Mesodermal cell (in vitro differentiated cells): ENCODE measurements around the gene SF3B5. TPM values are rescaled to one million over a fixed set of nuclear protein-coding genes. Genes with fewer than 3 reads are reported as not detected.

Experiments used
- H3K27ac ChIP-seq: 2 replicates; pipeline ENCODE4 v1.7.0; 2013; ENCODE audit warnings: mild to moderate bottlenecking, low read depth, low read length, moderate library complexity; ENCODE audit not compliant: severe bottlenecking
- H3K36me3 ChIP-seq: 2 replicates; pipeline ENCODE4 v1.7.1; 2013; ENCODE audit warnings: mild to moderate bottlenecking, low read length, moderate library complexity; ENCODE audit not compliant: control insufficient read depth, insufficient read depth
- H3K4me1 ChIP-seq: one replicate; pipeline ENCODE4 v1.7.1; 2013; ENCODE audit warnings: mild to moderate bottlenecking, low read length; ENCODE audit not compliant: insufficient read depth, control insufficient read depth, poor library complexity, severe bottlenecking
- H3K4me3 ChIP-seq: 2 replicates; pipeline ENCODE4 v1.7.0; 2013; ENCODE audit warnings: low read length, control low read depth, mild to moderate bottlenecking; ENCODE audit not compliant: insufficient read depth, poor library complexity, severe bottlenecking; ENCODE audit errors: extremely low read depth
- H3K9me3 ChIP-seq: 2 replicates; pipeline ENCODE4 v1.7.1; 2013; ENCODE audit warnings: mild to moderate bottlenecking, low read length, moderate library complexity; ENCODE audit not compliant: control insufficient read depth
- WGBS, 2 experiments: methylation state at CpG; one replicate each; pipeline ENCODE4 v1.1.5; 2013; ENCODE audit warnings: missing lambda C conversion rate in 2 of 2; ENCODE audit not compliant: insufficient coverage in 2 of 2; 5-methylcytosine and 5-hydroxymethylcytosine counted together
- polyA plus RNA-seq, 2 experiments: library from polyadenylated mRNA; stranded (reverse); fragments of 50-300 nt; gene quantifications; one replicate each; pipeline ENCODE4 v1.2.3, GENCODE V29; 2013

Gene SF3B5
- 200 TPM for polyA plus RNA-seq (2013, experiment 1 of 2)
- polyA plus RNA-seq (2013, experiment 2 of 2) = 175 TPM

- Histone ChIP-seq H3K4me3 (peak within 1 kb of the TSS; percentile 73), H3K27ac (peak within 1 kb of the TSS; percentile 84), H3K4me1 (peaks cover 7% of the 10 kb centered on the region), H3K36me3 (peaks cover 10% of the 10 kb centered on the region), H3K9me3 (no peaks in the 10 kb centered on the region)
- 0 to 1% methylated on average over 47 to 60 of the region's 60 CpGs for WGBS, 2 experiments
Measured at GRCh38 chr6:144095134-144096002, at the start of gene SF3B5. SF3B5 (minus strand) TSS chr6:144095573; CDS start chr6:144095497, 76 bp downstream.

GRCh38 chr6:144144996-144145395 is 49.6 kb upstream of the SF3B5 start:
- H3K4me1 ChIP-seq = no peaks in the 10 kb centered on the region
- H3K36me3 ChIP-seq = no peaks in the 10 kb centered on the region
- no peaks in the 10 kb centered on the region for H3K9me3 ChIP-seq
- no peak overlapping the region for H3K4me3 ChIP-seq
- H3K27ac ChIP-seq = no peak overlapping the region
- WGBS, 2 experiments = no CpG with 5 or more reads among the region's 1 CpG

- no peaks in the 10 kb centered on the region for H3K4me1 ChIP-seq
- no peaks in the 10 kb centered on the region for H3K9me3 ChIP-seq
- H3K27ac ChIP-seq = no peak overlapping the region
- H3K4me3 ChIP-seq = no peak overlapping the region
- no peaks in the 10 kb centered on the region for H3K36me3 ChIP-seq
Measured at GRCh38 chr6:144143878-144144277, 48.5 kb upstream of the SF3B5 start.

- Histone ChIP-seq H3K4me1 (no peaks in the 10 kb centered on the region), H3K27ac (no peak overlapping the region), H3K4me3 (no peak overlapping the region), H3K9me3 (no peaks in the 10 kb centered on the region), H3K36me3 (no peaks in the 10 kb centered on the region)
- 80% methylated on average over 1 of the region's 1 CpG; no CpG with 5 or more reads in 1 of the 2 experiments for WGBS, 2 experiments
Measured at GRCh38 chr6:144143106-144143505, 47.7 kb upstream of the SF3B5 start.

GRCh38 chr6:144141470-144141869 is 46.1 kb upstream of the SF3B5 start:
- WGBS, 2 experiments = 60% methylated on average over 1 of the region's 2 CpGs; no CpG with 5 or more reads in 1 of the 2 experiments
- H3K4me3 ChIP-seq = no peak overlapping the region
- H3K4me1 ChIP-seq = no peaks in the 10 kb centered on the region
- H3K9me3 ChIP-seq = no peaks in the 10 kb centered on the region
- H3K27ac ChIP-seq = no peak overlapping the region
- no peaks in the 10 kb centered on the region for H3K36me3 ChIP-seq

GRCh38 chr6:144140867-144141266 is 45.5 kb upstream of the SF3B5 start:
- H3K27ac ChIP-seq = no peak overlapping the region
- H3K36me3 ChIP-seq = no peaks in the 10 kb centered on the region
- no peaks in the 10 kb centered on the region for H3K9me3 ChIP-seq
- no peaks in the 10 kb centered on the region for H3K4me1 ChIP-seq
- 83 to 89% methylated on average over 2 of the region's 2 CpGs for WGBS, 2 experiments
- no peak overlapping the region for H3K4me3 ChIP-seq

- no CpG with 5 or more reads among the region's 3 CpGs for WGBS, 2 experiments
- Histone ChIP-seq H3K27ac (no peak overlapping the region), H3K4me3 (no peak overlapping the region), H3K9me3 (no peaks in the 10 kb centered on the region), H3K4me1 (no peaks in the 10 kb centered on the region), H3K36me3 (no peaks in the 10 kb centered on the region)
Measured at GRCh38 chr6:144139817-144140216, 44.4 kb upstream of the SF3B5 start.

- H3K27ac ChIP-seq = no peak overlapping the region
- no peaks in the 10 kb centered on the region for H3K36me3 ChIP-seq
- no peak overlapping the region for H3K4me3 ChIP-seq
- H3K4me1 ChIP-seq = no peaks in the 10 kb centered on the region
- no peaks in the 10 kb centered on the region for H3K9me3 ChIP-seq
- WGBS, 2 experiments = 88 to 90% methylated on average over 1 to 2 of the region's 4 CpGs
Measured at GRCh38 chr6:144138542-144138941, 43.2 kb upstream of the SF3B5 start.

- Histone ChIP-seq H3K4me3 (no peak overlapping the region), H3K4me1 (no peaks in the 10 kb centered on the region), H3K36me3 (no peaks in the 10 kb centered on the region), H3K27ac (no peak overlapping the region), H3K9me3 (no peaks in the 10 kb centered on the region)
- WGBS, 2 experiments = 80% methylated on average over 1 of the region's 2 CpGs; no CpG with 5 or more reads in 1 of the 2 experiments
Measured at GRCh38 chr6:144134737-144135136, 39.4 kb upstream of the SF3B5 start.

- no peak overlapping the region for H3K27ac ChIP-seq
- no CpG with 5 or more reads among the region's 2 CpGs for WGBS, 2 experiments
- H3K36me3 ChIP-seq = no peaks in the 10 kb centered on the region
- no peaks in the 10 kb centered on the region for H3K9me3 ChIP-seq
- H3K4me3 ChIP-seq = no peak overlapping the region
- no peaks in the 10 kb centered on the region for H3K4me1 ChIP-seq
Measured at GRCh38 chr6:144134176-144134575, 38.8 kb upstream of the SF3B5 start.

GRCh38 chr6:144133225-144133821 is 38.0 kb upstream of the SF3B5 start:
- no peaks in the 10 kb centered on the region for H3K4me1 ChIP-seq
- H3K36me3 ChIP-seq = no peaks in the 10 kb centered on the region
- H3K4me3 ChIP-seq = no peak overlapping the region
- no peaks in the 10 kb centered on the region for H3K9me3 ChIP-seq
- H3K27ac ChIP-seq = no peak overlapping the region
- 84 to 92% methylated on average over 3 of the region's 5 CpGs for WGBS, 2 experiments
